WTC11 (cell line): ENCODE measurements around the gene CERCAM.

Source experiments
- E2F5 ChIP-seq: sonication (generic); formaldehyde crosslinking; IDR thresholded peaks from 2 replicates; pipeline ENCODE4 v1.8.1; 2022; ENCODE audit warnings: mild to moderate bottlenecking, moderate library complexity, missing genetic modification reagents
- MAX ChIP-seq: sonication (generic); formaldehyde crosslinking; IDR thresholded peaks from 2 replicates; pipeline ENCODE4 v1.8.0; 2022; ENCODE audit warnings: mild to moderate bottlenecking, missing genetic modification reagents
- NR3C1 ChIP-seq: sonication (generic); formaldehyde crosslinking; conservative IDR thresholded peaks from 2 replicates; pipeline ENCODE4 v1.8.1; 2023; ENCODE audit warnings: low read depth, mild to moderate bottlenecking, missing genetic modification reagents
- PRDM15 ChIP-seq: sonication (generic); formaldehyde crosslinking; IDR thresholded peaks from 2 replicates; pipeline ENCODE4 v1.8.0; 2022; ENCODE audit warnings: missing genetic modification reagents
- RELA ChIP-seq: sonication (generic); formaldehyde crosslinking; IDR thresholded peaks from 2 replicates; pipeline ENCODE4 v1.8.1; 2022; ENCODE audit warnings: missing genetic modification reagents, mild to moderate bottlenecking, borderline replicate concordance
- TCF7 ChIP-seq: sonication (generic); formaldehyde crosslinking; IDR thresholded peaks from 2 replicates; pipeline ENCODE4 v1.8.0; 2022; ENCODE audit warnings: mild to moderate bottlenecking, low read depth, missing genetic modification reagents, moderate library complexity
- TEAD1 ChIP-seq: sonication (generic); formaldehyde crosslinking; IDR thresholded peaks from 2 replicates; pipeline ENCODE4 v1.8.0; 2022; ENCODE audit warnings: mild to moderate bottlenecking, missing genetic modification reagents
- TEAD4 ChIP-seq: sonication (generic); formaldehyde crosslinking; IDR thresholded peaks from 2 replicates; pipeline ENCODE4 v1.8.0; 2022; ENCODE audit warnings: mild to moderate bottlenecking, missing genetic modification reagents

- TF ChIP-seq TEAD1 (CRISPR knock-in tag) (no peak), TEAD4 (CRISPR knock-in tag) (no peak), PRDM15 (CRISPR knock-in tag) (no peak), MAX (CRISPR knock-in tag) (no peak), TCF7 (no peak), RELA (CRISPR knock-in tag) (no peak), NR3C1 (no peak), E2F5 (CRISPR knock-in tag) (no peak)
Observed at GRCh38 chr9:128457207-128457606, 36.5 kb downstream of the CERCAM start.
